CD14-positive monocyte (primary cell): ENCODE data around the gene CNTNAP2. TPM values are rescaled to one million over a fixed set of nuclear protein-coding genes. Genes with fewer than 3 reads are reported as not detected.

ENCODE experiments used
- DNase-seq, 3 donors: peaks; one replicate each; pipeline ENCODE4 v3.0.0-alpha.2; 2011 to 2022
- H2AFZ ChIP-seq: 2 replicates; pipeline ENCODE4 v1.6.0; 2012; ENCODE audit warnings: mild to moderate bottlenecking, low read depth, low read length, inconsistent platforms; ENCODE audit not compliant: insufficient read depth, poor library complexity, severe bottlenecking
- H3K27ac ChIP-seq, 2 donors: 1 replicate in 1 of 2; 2 replicates in 1 of 2; pipeline ENCODE4 v1.5.1; 2012 to 2013; ENCODE audit warnings: low read length in 2 of 2, control low read depth in 1 of 2, inconsistent platforms in 1 of 2, low read depth in 1 of 2, mild to moderate bottlenecking in 1 of 2
- H3K27me3 ChIP-seq, 2 donors: one replicate each; pipeline versions ENCODE4 v1.6.0 to v1.6.1; 2011 to 2013; ENCODE audit warnings: low read length in 2 of 2; ENCODE audit not compliant: control insufficient read depth in 2 of 2, insufficient read depth in 2 of 2
- H3K36me3 ChIP-seq, 2 donors: replicated peaks in 1 of 2; 1 replicate in 1 of 2; 2 replicates in 1 of 2; pipeline versions ENCODE4 v1.5.1 to v1.6.1; 2012 to 2013; ENCODE audit warnings: low read length in 2 of 2, control low read depth in 1 of 2, inconsistent platforms in 1 of 2, mild to moderate bottlenecking in 1 of 2; ENCODE audit not compliant: insufficient read depth in 2 of 2, control insufficient read depth in 1 of 2
- H3K4me1 ChIP-seq, 2 donors: 1 replicate in 1 of 2; 2 replicates in 1 of 2; pipeline versions ENCODE4 v1.5.1 to v1.6.1; 2012 to 2013; ENCODE audit warnings: low read length in 2 of 2, control low read depth in 1 of 2, inconsistent platforms in 1 of 2, mild to moderate bottlenecking in 1 of 2, moderate library complexity in 1 of 2; ENCODE audit not compliant: insufficient read depth in 2 of 2, control insufficient read depth in 1 of 2
- H3K4me2 ChIP-seq: replicated peaks from 2 replicates; pipeline ENCODE3; 2012; ENCODE audit warnings: low read length, moderate library complexity, mild to moderate bottlenecking; ENCODE audit not compliant: poor library complexity, severe bottlenecking; ENCODE audit errors: extremely low read depth
- H3K4me3 ChIP-seq, 3 experiments: fragments of 200-600 bp in 1 of 3; sonication (generic) in 1 of 3; replicated peaks in 1 of 3; 1 replicate in 2 of 3; 2 replicates in 1 of 3; pipeline ENCODE4 v1.5.1; 2011 to 2013; ENCODE audit warnings: low read length in 3 of 3, mild to moderate bottlenecking in 3 of 3, control low read depth in 2 of 3, low read depth in 2 of 3, inconsistent platforms in 1 of 3, moderate library complexity in 1 of 3
- H3K79me2 ChIP-seq: 2 replicates; pipeline ENCODE4 v1.6.0; 2012; ENCODE audit warnings: mild to moderate bottlenecking, control low read depth, inconsistent platforms, low read length, moderate library complexity; ENCODE audit not compliant: insufficient read depth
- H3K9ac ChIP-seq: 2 replicates; pipeline ENCODE4 v1.6.0; 2017; ENCODE audit warnings: low read length, mild to moderate bottlenecking; ENCODE audit not compliant: insufficient read depth, poor library complexity, severe bottlenecking
- H3K9me3 ChIP-seq, 2 donors: replicated peaks in 1 of 2; 1 replicate in 1 of 2; 2 replicates in 1 of 2; pipeline versions ENCODE4 v1.5.1 to v1.6.1; 2012 to 2013; ENCODE audit warnings: low read length in 2 of 2, control low read depth in 1 of 2; ENCODE audit not compliant: control insufficient read depth in 1 of 2, insufficient read depth in 1 of 2
- H4K20me1 ChIP-seq: 2 replicates; pipeline ENCODE4 v1.6.0; 2012; ENCODE audit warnings: mild to moderate bottlenecking, low read length, control low read depth, moderate library complexity; ENCODE audit not compliant: insufficient read depth
- H3K27ac Mint-ChIP-seq, 7 donors: one replicate each; pipeline ENCODE4 v1.8.0; 2020; ENCODE audit warnings: mild to moderate bottlenecking in 7 of 7, mixed read lengths in 7 of 7, moderate library complexity in 6 of 7, inconsistent platforms in 2 of 7
- H3K27me3 Mint-ChIP-seq, 3 donors: one replicate each; pipeline ENCODE4 v1.8.0; 2021 to 2022; ENCODE audit warnings: low read depth in 3 of 3, mild to moderate bottlenecking in 3 of 3, mixed read lengths in 3 of 3, moderate library complexity in 3 of 3, inconsistent platforms in 1 of 3
- H3K36me3 Mint-ChIP-seq, 2 donors: one replicate each; pipeline ENCODE4 v1.8.0; 2020; ENCODE audit warnings: mixed read lengths in 2 of 2, inconsistent platforms in 1 of 2, mild to moderate bottlenecking in 1 of 2
- H3K4me1 Mint-ChIP-seq: one replicate; pipeline ENCODE4 v1.8.0; 2020; ENCODE audit warnings: mild to moderate bottlenecking, mixed read lengths
- H3K4me3 Mint-ChIP-seq, 2 donors: one replicate each; pipeline ENCODE4 v1.8.0; 2020; ENCODE audit warnings: mild to moderate bottlenecking in 2 of 2, mixed read lengths in 2 of 2, moderate library complexity in 1 of 2
- H3K9me3 Mint-ChIP-seq, 7 donors: one replicate each; pipeline ENCODE4 v1.8.0; 2020 to 2022; ENCODE audit warnings: mixed read lengths in 7 of 7, mild to moderate bottlenecking in 6 of 7, moderate library complexity in 6 of 7, inconsistent platforms in 2 of 7
- CTCF ChIP-seq: fragments of 200-600 bp; IDR thresholded peaks from one replicate; pipeline ENCODE4 v1.8.0; 2022; ENCODE audit warnings: antibody characterized with exemption, mild to moderate bottlenecking
- WGBS: methylation state at CpG from one replicate; pipeline ENCODE4 v1.1.5; 2013; ENCODE audit warnings: missing lambda C conversion rate; ENCODE audit not compliant: insufficient coverage; 5-methylcytosine and 5-hydroxymethylcytosine counted together
- intact Hi-C, 2 donors: fragments of 100-400 bp; cut with micrococcal nuclease; formaldehyde crosslinking; loops; one replicate each; pipeline versions ENCODE4 v1.15.0 to v1.15.1; 2023
- polyA plus RNA-seq, 3 donors: library from polyadenylated mRNA; depleted of rRNA in 1 of 3; unstranded in 2 of 3; stranded (reverse) in 1 of 3; fragments of 300-500 nt in 2 of 3; fragments of >200 nt in 1 of 3; fragmentation: Illumina TruSeq in 2 of 3; gene quantifications; 1 replicate in 2 of 3; 2 replicates in 1 of 3; pipeline ENCODE4 v1.2.3, GENCODE V29; 2012 to 2021

CNTNAP2 gene
- polyA plus RNA-seq, 3 donors, result 0.01 TPM; not detected in 2

- Mint-ChIP-seq H3K27ac (no peak overlapping the region), H3K4me3 (no peak overlapping the region), H3K9me3 (peaks cover 0 to 6% (median 2%) of the 10 kb centered on the region in 7 donors), H3K4me1 (no peaks in the 10 kb centered on the region), H3K27me3 (peaks cover 0 to 1% (median 0%) of the 10 kb centered on the region in 3 donors), H3K36me3 (no peaks in the 10 kb centered on the region)
- Histone ChIP-seq H3K4me1 (no peaks in the 10 kb centered on the region), H3K4me2 (no peak overlapping the region), H3K4me3 (no peak overlapping the region), H4K20me1 (no peaks in the 10 kb centered on the region), H3K79me2 (no peaks in the 10 kb centered on the region), H2AFZ (no peak overlapping the region), H3K36me3 (no peaks in the 10 kb centered on the region), H3K9ac (no peak overlapping the region), H3K9me3 (peaks cover 0 to 3% of the 10 kb centered on the region in 2 donors), H3K27ac (no peak overlapping the region), H3K27me3 (no peaks in the 10 kb centered on the region)
- no CpG with 5 or more reads among the region's 2 CpGs for WGBS
- intact Hi-C loops, result no loop called here
- no peak for TF ChIP-seq CTCF
- no peak for DNase-seq
Observed at GRCh38 chr7:147183276-147183675, 1066.7 kb downstream of the CNTNAP2 start.

GRCh38 chr7:147188467-147188866 lies 1071.9 kb downstream of the CNTNAP2 start:
- DNase-seq, result no peak
- Mint-ChIP-seq H3K9me3 (peaks cover 0 to 6% (median 4%) of the 10 kb centered on the region in 7 donors), H3K36me3 (no peaks in the 10 kb centered on the region), H3K27me3 (peaks cover 0 to 2% (median 1%) of the 10 kb centered on the region in 3 donors), H3K4me3 (no peak overlapping the region), H3K27ac (no peak overlapping the region), H3K4me1 (no peaks in the 10 kb centered on the region)
- no peak overlapping the region for H3K4me2 ChIP-seq
- H3K4me3 ChIP-seq, result no peak overlapping the region
- H2AFZ ChIP-seq, result no peak overlapping the region
- WGBS, result 27% methylated on average over 1 of the region's 1 CpG
- no peaks in the 10 kb centered on the region for H3K4me1 ChIP-seq
- no peak overlapping the region for H3K27ac ChIP-seq
- no peaks in the 10 kb centered on the region for H3K79me2 ChIP-seq
- no peak for TF ChIP-seq CTCF
- H3K36me3 ChIP-seq, result no peaks in the 10 kb centered on the region
- no peaks in the 10 kb centered on the region for H4K20me1 ChIP-seq
- H3K9ac ChIP-seq, result no peak overlapping the region
- no peaks in the 10 kb centered on the region for H3K27me3 ChIP-seq
- intact Hi-C loops, result no loop called here
- peaks cover 0 to 3% of the 10 kb centered on the region in 2 donors for H3K9me3 ChIP-seq
